KMS-11 (cell line): ENCODE measurements around the gene RTN3.
A peak's percentile ranks its signal among the peaks of the same experiment; 100 is the strongest.
"Not testable (repeated sequence)": the region's sequence is repeated elsewhere in the genome, so short reads cannot be mapped to it uniquely, and the experiment has no call there.

ENCODE experiments used
- H2AFZ ChIP-seq: fragments of 200-600 bp; sonication (generic); 2 replicates; pipeline ENCODE4 v1.6.1; 2016; ENCODE audit warnings: antibody characterized with exemption, mixed run types, low read depth
- H3K27ac ChIP-seq: fragments of 200-600 bp; sonication (generic); 2 replicates; pipeline ENCODE4 v1.6.1; 2016; ENCODE audit warnings: mild to moderate bottlenecking, mixed run types
- H3K27me3 ChIP-seq: fragments of 200-600 bp; sonication (generic); 2 replicates; pipeline ENCODE4 v1.6.1; 2017; ENCODE audit warnings: mild to moderate bottlenecking, low read depth, mixed run types, moderate library complexity; ENCODE audit not compliant: insufficient read depth
- H3K36me3 ChIP-seq: fragments of 200-600 bp; sonication (generic); 2 replicates; pipeline ENCODE4 v1.6.1; 2017; ENCODE audit warnings: mild to moderate bottlenecking, mixed run types; ENCODE audit not compliant: insufficient read depth
- H3K4me1 ChIP-seq: fragments of 200-600 bp; sonication (generic); 2 replicates; pipeline ENCODE4 v1.6.1; 2016; ENCODE audit warnings: mild to moderate bottlenecking, low read depth, mixed run types; ENCODE audit not compliant: poor library complexity, severe bottlenecking
- H3K4me2 ChIP-seq: fragments of 200-600 bp; sonication (generic); 2 replicates; pipeline ENCODE4 v1.7.0; 2016; ENCODE audit warnings: mild to moderate bottlenecking, mixed run types
- H3K4me3 ChIP-seq: fragments of 200-600 bp; sonication (generic); IDR thresholded peaks from 2 replicates; pipeline ENCODE4 v1.6.1; 2017; ENCODE audit warnings: low read depth, low read length, mixed read lengths; ENCODE audit not compliant: insufficient read depth
- H3K79me2 ChIP-seq: fragments of 200-600 bp; sonication (generic); 2 replicates; pipeline ENCODE4 v1.6.1; 2016; ENCODE audit warnings: low read depth, mixed run types; ENCODE audit not compliant: insufficient read depth
- H3K9ac ChIP-seq: fragments of 200-600 bp; sonication (generic); 2 replicates; pipeline ENCODE4 v1.6.1; 2016; ENCODE audit warnings: mild to moderate bottlenecking, mixed run types
- H4K20me1 ChIP-seq: fragments of 200-600 bp; sonication (generic); 2 replicates; pipeline ENCODE4 v1.6.1; 2016; ENCODE audit warnings: mild to moderate bottlenecking, mixed run types; ENCODE audit not compliant: insufficient read depth
- TF ChIP-seq, protein P1 (sequence below): fragments of 200-600 bp; sonication (generic); conservative IDR thresholded peaks from 2 replicates; pipeline ENCODE4 v1.6.1; 2017; ENCODE audit warnings: low read depth, mild to moderate bottlenecking, antibody characterized with exemption, low read length, moderate library complexity, mixed read lengths

The RTN3 gene

DNA sequence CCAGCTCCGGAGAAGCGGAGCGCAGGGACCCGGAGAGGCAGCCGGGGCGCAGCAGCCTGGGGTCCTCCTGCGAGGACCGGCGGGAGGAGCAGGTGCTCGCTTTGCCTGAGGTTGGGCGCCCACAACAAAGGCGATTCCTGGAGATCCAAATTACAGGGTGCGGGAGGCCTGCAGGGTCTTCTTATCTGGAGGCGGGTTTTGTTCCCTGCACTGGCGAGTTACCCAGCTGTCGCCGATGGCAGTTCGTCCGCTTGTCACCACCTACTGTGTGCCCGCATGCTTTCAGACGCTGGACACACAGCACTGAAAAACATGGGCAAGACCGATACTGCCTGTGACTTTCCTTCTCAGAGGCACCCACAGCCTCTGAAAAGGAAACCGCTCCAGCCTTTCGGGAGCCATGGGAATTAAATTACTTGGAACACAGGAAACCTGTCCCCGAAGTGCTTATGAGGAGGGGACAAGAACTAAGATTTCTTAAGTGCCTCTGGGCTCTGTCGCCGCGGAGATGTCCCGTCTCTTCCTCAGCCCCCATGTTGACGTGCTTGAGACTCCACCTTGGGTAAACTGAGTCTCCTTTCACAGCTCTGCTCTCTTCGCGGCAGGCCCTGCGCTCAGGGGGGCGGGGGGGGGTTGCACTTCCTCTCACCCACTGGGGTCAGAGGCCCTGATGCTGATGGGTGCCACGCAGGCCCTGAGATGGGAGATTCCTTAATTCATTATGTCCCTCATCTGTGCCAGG, 88.6 kb downstream of the RTN3 start:
- Histone ChIP-seq H3K36me3 (no peaks in the 10 kb centered on the region), H3K27me3 (no peaks in the 10 kb centered on the region; the same call in 1 of the 2 replicates), H4K20me1 (no peaks in the 10 kb centered on the region), H3K79me2 (peaks cover 6% of the 10 kb centered on the region; the same call in 1 of the 2 replicates), H2AFZ (peak overlapping the region; percentile 82), H3K4me3 (no peak overlapping the region), H3K4me1 (no peaks in the 10 kb centered on the region), H3K27ac (no peak overlapping the region), H3K9ac (no peak overlapping the region), H3K4me2 (peak overlapping the region; percentile 42; the same call in 1 of the 2 replicates)
- TF ChIP-seq, protein P1, sequence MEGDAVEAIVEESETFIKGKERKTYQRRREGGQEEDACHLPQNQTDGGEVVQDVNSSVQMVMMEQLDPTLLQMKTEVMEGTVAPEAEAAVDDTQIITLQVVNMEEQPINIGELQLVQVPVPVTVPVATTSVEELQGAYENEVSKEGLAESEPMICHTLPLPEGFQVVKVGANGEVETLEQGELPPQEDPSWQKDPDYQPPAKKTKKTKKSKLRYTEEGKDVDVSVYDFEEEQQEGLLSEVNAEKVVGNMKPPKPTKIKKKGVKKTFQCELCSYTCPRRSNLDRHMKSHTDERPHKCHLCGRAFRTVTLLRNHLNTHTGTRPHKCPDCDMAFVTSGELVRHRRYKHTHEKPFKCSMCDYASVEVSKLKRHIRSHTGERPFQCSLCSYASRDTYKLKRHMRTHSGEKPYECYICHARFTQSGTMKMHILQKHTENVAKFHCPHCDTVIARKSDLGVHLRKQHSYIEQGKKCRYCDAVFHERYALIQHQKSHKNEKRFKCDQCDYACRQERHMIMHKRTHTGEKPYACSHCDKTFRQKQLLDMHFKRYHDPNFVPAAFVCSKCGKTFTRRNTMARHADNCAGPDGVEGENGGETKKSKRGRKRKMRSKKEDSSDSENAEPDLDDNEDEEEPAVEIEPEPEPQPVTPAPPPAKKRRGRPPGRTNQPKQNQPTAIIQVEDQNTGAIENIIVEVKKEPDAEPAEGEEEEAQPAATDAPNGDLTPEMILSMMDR, result no peak

DNA sequence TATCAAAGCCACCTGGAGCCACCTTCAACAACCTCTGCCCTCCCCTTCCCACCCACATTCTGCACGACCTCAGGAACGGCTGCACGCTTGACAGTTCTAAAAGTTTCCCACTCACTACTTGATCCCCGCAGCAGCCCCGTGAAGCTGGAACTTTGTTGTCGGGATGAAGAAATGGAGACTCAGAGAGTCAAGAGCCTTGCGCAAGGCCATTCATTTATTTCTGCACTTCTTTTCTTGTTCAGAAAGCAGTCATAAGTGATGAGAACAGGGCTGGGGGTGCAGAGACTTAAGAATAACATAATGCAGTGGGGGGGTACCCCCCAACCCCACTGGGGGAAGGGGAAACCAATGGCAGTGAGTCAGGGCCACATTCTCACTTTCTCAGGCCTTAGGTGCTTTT, 89.5 kb downstream of the RTN3 start:
- H3K27ac ChIP-seq, result no peak overlapping the region
- H3K79me2 ChIP-seq, result peaks cover 6% of the 10 kb centered on the region; the same call in 1 of the 2 replicates
- no peak overlapping the region for H3K4me3 ChIP-seq
- no peaks in the 10 kb centered on the region for H3K4me1 ChIP-seq
- H3K36me3 ChIP-seq, result no peaks in the 10 kb centered on the region
- TF ChIP-seq, protein P1, result no peak
- H3K4me2 ChIP-seq, result no peak overlapping the region
- no peaks in the 10 kb centered on the region for H4K20me1 ChIP-seq
- H3K9ac ChIP-seq, result no peak overlapping the region
- no peak overlapping the region for H2AFZ ChIP-seq
- H3K27me3 ChIP-seq, result no peaks in the 10 kb centered on the region; the same call in 1 of the 2 replicates

DNA sequence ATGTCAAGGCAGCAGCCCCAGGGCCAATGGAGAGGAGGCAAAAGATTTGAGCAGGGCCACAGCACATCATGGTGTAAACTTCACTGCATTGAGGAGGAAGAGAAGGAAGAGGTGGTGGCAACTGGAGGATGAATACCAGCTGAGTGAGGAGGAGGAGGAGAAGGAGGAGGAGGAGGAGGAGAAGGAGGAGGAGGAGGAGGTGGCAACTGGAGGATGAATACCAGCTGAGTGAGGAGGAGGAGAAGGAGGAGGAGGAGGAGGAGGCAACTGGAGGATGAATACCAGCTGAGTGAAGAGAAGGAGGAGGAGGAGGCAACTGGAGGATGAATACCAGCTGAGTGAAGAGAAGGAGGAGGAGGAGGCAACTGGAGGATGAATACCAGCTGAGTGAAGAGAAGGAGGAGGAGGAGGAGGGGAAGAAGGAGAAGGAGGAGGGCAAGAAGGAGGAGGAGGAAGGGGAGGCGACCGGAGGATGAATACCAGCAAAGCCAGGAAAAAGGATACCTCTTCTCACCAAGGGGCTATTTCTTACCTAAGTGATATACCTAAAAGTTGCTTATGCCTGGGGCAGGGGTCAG, 90.5 kb downstream of the RTN3 start:
- H3K4me1 ChIP-seq, H3K36me3 ChIP-seq, H3K27ac ChIP-seq, H3K4me2 ChIP-seq, H2AFZ ChIP-seq, H4K20me1 ChIP-seq, H3K27me3 ChIP-seq, H3K4me3 ChIP-seq, H3K9ac ChIP-seq, H3K79me2 ChIP-seq: not testable (repeated sequence)

DNA sequence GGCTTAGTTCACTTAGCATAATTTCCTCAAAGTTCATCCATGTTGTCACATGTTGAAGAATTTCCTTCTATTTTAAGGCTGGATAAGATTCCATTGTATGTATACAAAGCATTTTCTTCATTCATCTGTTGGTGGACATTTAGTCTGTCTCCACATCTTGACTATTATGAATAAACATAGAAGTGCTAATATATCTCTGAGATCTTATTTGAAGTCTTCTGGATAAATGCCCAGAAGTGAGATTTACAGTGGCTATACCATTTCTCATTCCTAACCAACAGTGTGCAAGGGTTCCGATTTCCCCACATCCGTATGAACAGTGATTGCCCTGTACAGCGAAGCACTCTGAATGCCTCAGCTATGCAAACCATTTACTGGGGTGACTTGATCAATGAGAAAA, 93.9 kb downstream of the RTN3 start:
- Histone ChIP-seq H3K4me2 (no peak overlapping the region), H3K4me3 (no peak overlapping the region), H4K20me1 (no peaks in the 10 kb centered on the region), H2AFZ (no peak overlapping the region), H3K27me3 (no peaks in the 10 kb centered on the region; the same call in 1 of the 2 replicates), H3K27ac (no peak overlapping the region), H3K4me1 (no peaks in the 10 kb centered on the region), H3K36me3 (no peaks in the 10 kb centered on the region), H3K9ac (no peak overlapping the region), H3K79me2 (no peaks in the 10 kb centered on the region)
- TF ChIP-seq, protein P1, result no peak

DNA sequence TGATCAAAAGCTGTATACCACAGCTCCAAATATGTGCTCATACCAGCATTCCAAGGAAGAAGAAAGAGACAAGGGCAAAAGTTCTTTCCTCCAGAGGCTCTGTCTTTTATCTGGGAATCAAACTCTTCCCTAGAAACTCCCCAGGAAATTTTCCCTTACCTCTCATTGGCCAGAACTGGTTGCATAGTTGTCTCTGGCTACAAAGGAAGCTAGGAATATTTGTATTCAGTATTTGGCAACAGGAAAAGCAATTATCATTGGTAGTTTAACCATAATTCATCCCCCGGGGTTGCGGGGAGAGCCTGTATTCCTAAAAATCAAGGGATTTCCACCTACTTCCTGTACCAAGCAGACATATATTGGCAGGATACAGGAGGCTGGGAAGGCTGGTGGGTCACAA, 97.7 kb downstream of the RTN3 start:
- Histone ChIP-seq H3K36me3 (no peaks in the 10 kb centered on the region), H3K27ac (no peak overlapping the region), H2AFZ (no peak overlapping the region), H3K4me3 (no peak overlapping the region), H3K79me2 (no peaks in the 10 kb centered on the region), H3K9ac (no peak overlapping the region), H3K4me1 (no peaks in the 10 kb centered on the region), H3K27me3 (no peaks in the 10 kb centered on the region), H4K20me1 (no peaks in the 10 kb centered on the region), H3K4me2 (no peak overlapping the region)
- TF ChIP-seq, protein P1, result no peak
